Activated CD8-positive, alpha-beta T cell treated with anti-CD3 and anti-CD28 coated beads for 36 hours (primary cell): ENCODE results near the gene HPCAL1. TPM values are rescaled to one million over a fixed set of nuclear protein-coding genes. Genes with fewer than 3 reads are reported as not detected.

Experiments used
- ATAC-seq: fragments of 200-7000 bp; cut with Tn5 transposase; one replicate; pipeline ENCODE4 v1.10.0; 2021; ENCODE audit warnings: mild to moderate bottlenecking, moderate library complexity
- CTCF ChIA-PET: fragments of 350-600 bp; sonication (Branson Sonifier 250); formaldehyde crosslinking; loops from one replicate; lab custom pipeline; 2021; ENCODE audit warnings: antibody characterized with exemption; lab: Charles Lee
- POLR2A ChIA-PET: fragments of 350-600 bp; sonication (Branson Sonifier 250); formaldehyde crosslinking; loops from one replicate; lab custom pipeline; 2021; ENCODE audit warnings: antibody characterized with exemption; lab: Charles Lee
- DNase-seq: peaks from one replicate; pipeline ENCODE4 v3.0.0-alpha.2; 2020
- H3K27ac Mint-ChIP-seq: one replicate; pipeline ENCODE4 v1.8.0; 2021; ENCODE audit warnings: mild to moderate bottlenecking, mixed read lengths
- H3K27me3 Mint-ChIP-seq: one replicate; pipeline ENCODE4 v1.8.0; 2021; ENCODE audit warnings: mixed read lengths
- H3K36me3 Mint-ChIP-seq: one replicate; pipeline ENCODE4 v1.8.0; 2021; ENCODE audit warnings: low read depth, mixed read lengths
- H3K4me1 Mint-ChIP-seq: one replicate; pipeline ENCODE4 v1.8.0; 2021; ENCODE audit warnings: low read depth, mixed read lengths
- H3K4me3 Mint-ChIP-seq: one replicate; pipeline ENCODE4 v1.8.0; 2021; ENCODE audit warnings: mild to moderate bottlenecking, moderate library complexity, mixed read lengths
- H3K9me3 Mint-ChIP-seq: one replicate; pipeline ENCODE4 v1.8.0; 2021; ENCODE audit warnings: mixed read lengths
- CTCF ChIP-seq: fragments of 200-600 bp; IDR thresholded peaks from one replicate; pipeline ENCODE4 v1.8.0; 2022; ENCODE audit warnings: antibody characterized with exemption, mild to moderate bottlenecking
- intact Hi-C: fragments of 100-400 bp; cut with micrococcal nuclease; formaldehyde crosslinking; loops from one replicate; pipeline ENCODE4 v1.10.0; 2022
- total RNA-seq, 2 experiments: library from RNA; stranded (reverse); gene quantifications; one replicate each; pipeline ENCODE4 v1.2.3, GENCODE V29; 2021

The HPCAL1 gene
- total RNA-seq, 2 experiments from 2014 or later, result 166 to 170 TPM

DNA sequence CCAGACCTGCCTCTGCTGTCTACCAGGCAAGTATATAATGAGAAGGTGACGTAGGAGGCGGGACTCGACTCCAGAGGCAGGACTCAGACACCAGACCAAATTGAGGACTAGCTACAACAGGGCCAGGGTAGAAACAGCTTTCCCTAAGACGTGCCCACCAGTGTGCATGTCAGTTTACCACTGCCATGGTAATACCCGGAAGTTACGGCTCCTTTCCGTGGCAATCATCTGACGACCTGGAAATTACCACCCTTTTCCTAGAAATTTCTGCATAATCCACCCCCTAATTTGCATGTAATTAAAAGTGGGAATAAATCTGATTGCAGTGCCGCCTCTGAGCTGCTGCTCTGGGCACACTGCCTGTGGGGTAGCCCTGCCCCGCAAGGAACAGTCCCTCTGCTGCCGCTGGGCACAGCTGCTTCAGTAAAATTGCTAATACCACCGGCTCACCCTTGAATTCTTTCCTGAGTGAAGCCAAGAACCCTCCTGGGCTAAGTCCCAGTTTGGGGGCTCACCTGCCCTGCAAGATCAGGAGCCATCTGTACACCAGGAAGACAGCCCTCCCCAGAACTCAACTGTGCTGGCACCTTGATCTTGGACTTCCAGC, 86.4 kb downstream of the HPCAL1 start:
- H3K27me3 Mint-ChIP-seq, result no peaks in the 10 kb centered on the region
- H3K36me3 Mint-ChIP-seq, result peaks cover 9% of the 10 kb centered on the region
- TF ChIP-seq CTCF, result no peak
- ATAC-seq, result no peak
- ChIA-PET POLR2A (interaction anchor here (0.5 to 0.9 kb wide), 2 partner anchors 20 to 218 kb away, joined by 3 to 4 read pairs; no protein-coding TSS in a partner anchor), CTCF (interaction anchor here (5.2 kb wide), 1 partner anchor 19 kb away, joined by 40 read pairs; no protein-coding TSS in a partner anchor)
- H3K4me3 Mint-ChIP-seq, result no peak overlapping the region
- H3K9me3 Mint-ChIP-seq, result no peaks in the 10 kb centered on the region
- peaks cover 76% of the 10 kb centered on the region for H3K4me1 Mint-ChIP-seq
- intact Hi-C loops, result no loop called here
- no peak overlapping the region for H3K27ac Mint-ChIP-seq
- DNase-seq, result no peak

DNA sequence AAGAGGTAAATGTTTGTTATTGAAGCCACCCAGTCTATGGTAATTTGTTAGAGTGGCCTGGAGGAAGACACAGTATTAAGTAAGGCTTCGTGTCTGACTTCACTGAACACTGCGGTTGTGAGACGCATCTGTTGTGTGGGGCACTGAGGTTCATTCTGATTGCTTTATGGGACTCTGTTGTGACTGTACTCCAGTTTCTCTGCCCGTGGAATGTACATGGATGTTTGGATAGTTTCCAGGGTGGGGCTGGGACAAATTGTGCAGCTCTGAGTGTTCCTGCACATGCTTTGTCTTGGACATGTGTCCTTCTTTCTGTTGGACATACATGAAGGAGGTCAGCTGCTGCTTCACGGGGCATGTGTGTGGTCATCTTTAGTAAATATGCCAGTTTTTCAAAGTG, 86.9 kb downstream of the HPCAL1 start:
- Mint-ChIP-seq H3K27ac (peak overlapping the region; percentile 39), H3K4me3 (no peak overlapping the region), H3K27me3 (no peaks in the 10 kb centered on the region), H3K9me3 (no peaks in the 10 kb centered on the region), H3K4me1 (peaks cover 76% of the 10 kb centered on the region), H3K36me3 (peaks cover 13% of the 10 kb centered on the region)
- DNase-seq (no peak), ATAC-seq (no peak)
- TF ChIP-seq CTCF, result no peak
- ChIA-PET POLR2A (interaction anchor here (0.5 to 1.4 kb wide), 3 partner anchors 10 to 217 kb away, joined by 3 to 5 read pairs (median 4); no protein-coding TSS in a partner anchor), CTCF (interaction anchor here (5.2 kb wide), 1 partner anchor 18 kb away, joined by 40 read pairs; no protein-coding TSS in a partner anchor)
- intact Hi-C loops, result no loop called here

DNA sequence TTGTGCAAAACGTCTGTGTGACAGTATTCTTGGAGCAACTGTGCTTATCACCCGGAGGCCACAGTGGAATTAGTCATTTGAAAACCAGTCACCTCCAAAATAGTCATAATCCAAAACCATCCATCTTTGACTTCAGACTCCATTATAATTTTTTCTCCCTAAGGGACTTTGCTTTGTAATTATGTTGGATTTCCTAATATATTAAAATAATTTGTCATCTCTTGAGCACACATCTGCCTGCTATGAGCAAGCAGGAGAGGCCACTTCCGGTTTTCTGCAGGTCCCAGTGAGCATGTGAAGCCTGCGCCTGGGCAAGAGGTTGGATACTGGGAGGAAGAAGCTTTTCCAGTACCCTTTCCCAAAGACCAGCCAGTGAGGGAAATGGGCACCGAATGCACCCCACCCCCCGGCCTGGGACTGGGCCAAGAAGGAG, 87.7 kb downstream of the HPCAL1 start:
- Mint-ChIP-seq H3K27me3 (no peaks in the 10 kb centered on the region), H3K4me1 (peaks cover 74% of the 10 kb centered on the region), H3K9me3 (no peaks in the 10 kb centered on the region), H3K36me3 (peaks cover 13% of the 10 kb centered on the region), H3K4me3 (no peak overlapping the region), H3K27ac (no peak overlapping the region)
- intact Hi-C loops, result no loop called here
- TF ChIP-seq CTCF, result no peak
- ChIA-PET CTCF (interaction anchor here (5.2 kb wide), 1 partner anchor 17 kb away, joined by 40 read pairs; no protein-coding TSS in a partner anchor), POLR2A (interaction anchor here (1.0 to 1.4 kb wide), 2 partner anchors 11 to 13 kb away, joined by 3 to 5 read pairs; no protein-coding TSS in a partner anchor)
- no peak for ATAC-seq
- no peak for DNase-seq

DNA sequence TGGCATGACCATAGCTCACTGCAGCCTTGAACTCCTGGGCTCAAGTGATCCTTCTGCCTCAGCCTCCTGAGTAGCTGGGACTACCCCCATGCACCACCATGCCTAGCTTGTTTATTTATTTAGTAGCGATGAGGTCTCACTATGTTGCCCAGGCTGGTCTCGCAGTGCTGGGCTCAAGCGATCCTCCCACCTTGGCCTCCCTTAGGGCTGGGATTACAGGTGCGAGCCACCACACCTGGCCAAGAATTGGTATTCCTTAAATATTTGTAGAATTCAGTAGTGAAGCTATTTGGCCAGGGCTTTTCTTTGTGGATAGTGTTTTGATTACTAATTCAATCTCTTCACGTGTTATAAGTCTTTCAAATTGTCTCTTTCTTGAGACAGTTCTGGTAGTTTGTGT, 89.4 kb downstream of the HPCAL1 start:
- Mint-ChIP-seq H3K36me3 (peaks cover 10% of the 10 kb centered on the region), H3K27ac (peak overlapping the region; percentile 61), H3K27me3 (no peaks in the 10 kb centered on the region), H3K9me3 (no peaks in the 10 kb centered on the region), H3K4me3 (no peak overlapping the region), H3K4me1 (peaks cover 61% of the 10 kb centered on the region)
- no peak for TF ChIP-seq CTCF
- ChIA-PET POLR2A (interaction anchor here (0.9 kb wide), 1 partner anchor 9 kb away, joined by 4 read pairs; no protein-coding TSS in a partner anchor), CTCF (interaction anchor here (1.1 to 5.2 kb wide), 3 partner anchors 9 to 43 kb away, joined by 4 to 40 read pairs (median 6); no protein-coding TSS in a partner anchor)
- no peak for ATAC-seq
- intact Hi-C loops, result no loop called here
- no peak for DNase-seq

GRCh38 chr2:10392548-10392947, 89.8 kb downstream of the HPCAL1 start:
- Mint-ChIP-seq H3K4me1 (peaks cover 58% of the 10 kb centered on the region), H3K27me3 (no peaks in the 10 kb centered on the region), H3K9me3 (no peaks in the 10 kb centered on the region), H3K36me3 (peaks cover 10% of the 10 kb centered on the region), H3K4me3 (no peak overlapping the region), H3K27ac (peak overlapping the region; percentile 61)
- intact Hi-C loops, result no loop called here
- POLR2A ChIA-PET, result interaction anchor here (0.9 to 1.3 kb wide), 2 partner anchors 9 to 10 kb away, joined by 3 to 4 read pairs; no protein-coding TSS in a partner anchor
- no peak for TF ChIP-seq CTCF
- CTCF ChIA-PET, result interaction anchor here (1.1 to 5.2 kb wide), 3 partner anchors 9 to 42 kb away, joined by 4 to 40 read pairs (median 6); no protein-coding TSS in a partner anchor
- DNase-seq (no peak), ATAC-seq (no peak)
